ENCODE data around the gene GNGT2.

- TF ChIP-seq, protein P1, sequence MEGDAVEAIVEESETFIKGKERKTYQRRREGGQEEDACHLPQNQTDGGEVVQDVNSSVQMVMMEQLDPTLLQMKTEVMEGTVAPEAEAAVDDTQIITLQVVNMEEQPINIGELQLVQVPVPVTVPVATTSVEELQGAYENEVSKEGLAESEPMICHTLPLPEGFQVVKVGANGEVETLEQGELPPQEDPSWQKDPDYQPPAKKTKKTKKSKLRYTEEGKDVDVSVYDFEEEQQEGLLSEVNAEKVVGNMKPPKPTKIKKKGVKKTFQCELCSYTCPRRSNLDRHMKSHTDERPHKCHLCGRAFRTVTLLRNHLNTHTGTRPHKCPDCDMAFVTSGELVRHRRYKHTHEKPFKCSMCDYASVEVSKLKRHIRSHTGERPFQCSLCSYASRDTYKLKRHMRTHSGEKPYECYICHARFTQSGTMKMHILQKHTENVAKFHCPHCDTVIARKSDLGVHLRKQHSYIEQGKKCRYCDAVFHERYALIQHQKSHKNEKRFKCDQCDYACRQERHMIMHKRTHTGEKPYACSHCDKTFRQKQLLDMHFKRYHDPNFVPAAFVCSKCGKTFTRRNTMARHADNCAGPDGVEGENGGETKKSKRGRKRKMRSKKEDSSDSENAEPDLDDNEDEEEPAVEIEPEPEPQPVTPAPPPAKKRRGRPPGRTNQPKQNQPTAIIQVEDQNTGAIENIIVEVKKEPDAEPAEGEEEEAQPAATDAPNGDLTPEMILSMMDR (IDR thresholded peaks at IDR 0.05; ENCODE audit: low read depth, low read length): no peak
- no peak for TF ChIP-seq POLR2A (IDR thresholded peaks at IDR 0.05; ENCODE audit: extremely low read depth, insufficient read length)
- TF ChIP-seq, protein P2, sequence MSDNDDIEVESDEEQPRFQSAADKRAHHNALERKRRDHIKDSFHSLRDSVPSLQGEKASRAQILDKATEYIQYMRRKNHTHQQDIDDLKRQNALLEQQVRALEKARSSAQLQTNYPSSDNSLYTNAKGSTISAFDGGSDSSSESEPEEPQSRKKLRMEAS (IDR thresholded peaks at IDR 0.05; ENCODE audit: low read depth, low read length): no peak
- no peak for TF ChIP-seq MYC (IDR thresholded peaks at IDR 0.05; ENCODE audit: low read depth, low read length)
Observed at GRCh38 chr17:49219987-49220386, 9.6 kb upstream of the GNGT2 start.
